ENCODE measurements around the gene FATE1.

FATE1 gene

DNA sequence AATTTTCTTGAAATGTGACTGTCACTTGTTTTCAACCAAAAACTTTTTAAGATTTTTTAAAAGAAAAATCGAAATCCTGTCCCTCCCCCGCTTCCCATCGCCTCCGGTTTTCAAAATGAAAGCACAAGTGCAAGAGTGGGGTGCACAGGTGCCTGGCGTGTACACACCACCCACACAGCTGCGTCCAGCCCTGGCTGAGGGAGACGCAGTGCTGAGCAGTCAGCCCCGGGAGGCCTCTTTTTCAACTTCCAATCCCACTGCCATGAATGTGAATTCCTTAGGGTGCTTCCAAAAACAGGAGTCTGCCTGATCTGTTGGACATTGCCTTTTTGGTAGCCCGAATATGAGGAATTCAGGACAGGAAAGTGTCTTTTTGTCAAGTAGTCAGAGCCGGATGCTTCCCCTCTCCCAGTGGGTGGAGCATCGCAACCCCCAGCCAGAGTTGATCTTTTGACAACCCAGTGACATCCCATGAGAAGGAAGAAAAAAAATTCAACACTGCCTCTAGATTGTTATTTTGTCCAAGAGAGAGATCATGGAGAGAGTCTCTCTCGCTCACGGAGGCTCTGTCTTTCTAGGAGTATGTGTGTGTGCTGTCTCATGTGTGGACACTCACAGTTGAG, 11.7 kb upstream of the FATE1 start:
- no peak for DNase-seq

DNA sequence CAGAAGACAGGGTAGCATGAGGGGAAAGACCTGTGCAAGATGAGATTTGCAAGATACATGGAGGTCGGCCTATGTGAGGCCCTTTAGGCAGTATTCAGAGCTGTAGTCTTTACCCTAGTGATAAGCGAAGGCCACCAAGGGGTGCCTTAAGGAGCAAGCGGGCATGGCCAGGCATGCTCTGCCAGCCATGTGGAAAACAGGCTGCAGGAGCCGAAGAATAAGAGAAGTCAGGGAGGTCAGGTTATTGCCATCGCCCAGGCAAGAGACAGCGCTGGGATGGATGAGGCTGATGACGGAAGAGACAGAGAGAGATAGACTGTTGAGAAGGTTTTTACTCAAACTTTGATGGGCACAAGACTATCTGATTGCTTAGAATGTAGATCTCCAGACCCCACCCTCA, 7.0 kb upstream of the FATE1 start:
- DNase-seq: no peak

DNA sequence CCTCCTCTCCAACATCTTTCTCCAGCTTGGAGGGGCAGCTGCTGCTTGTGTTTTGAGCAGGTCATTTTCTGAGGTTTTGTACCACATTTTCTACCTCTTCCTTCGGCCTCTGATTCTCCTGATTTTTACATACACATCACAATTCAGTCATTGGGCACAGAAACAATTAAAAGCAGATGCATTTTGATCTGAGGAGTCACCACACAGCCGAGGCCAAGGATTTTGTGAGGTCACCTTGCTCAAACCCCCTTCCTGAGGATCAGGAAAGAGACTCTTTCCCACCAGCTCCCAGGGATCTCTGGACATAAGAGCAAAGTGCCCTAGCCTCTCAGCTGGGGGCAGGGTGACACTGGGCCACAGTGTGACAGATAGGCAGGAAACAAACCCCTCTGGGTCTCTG, 5.4 kb upstream of the FATE1 start:
- no peak for DNase-seq

- DNase-seq: no peak
These were observed 4.7 kb upstream of the FATE1 start for GRCh38 chrX:151711154-151711553.

DNA sequence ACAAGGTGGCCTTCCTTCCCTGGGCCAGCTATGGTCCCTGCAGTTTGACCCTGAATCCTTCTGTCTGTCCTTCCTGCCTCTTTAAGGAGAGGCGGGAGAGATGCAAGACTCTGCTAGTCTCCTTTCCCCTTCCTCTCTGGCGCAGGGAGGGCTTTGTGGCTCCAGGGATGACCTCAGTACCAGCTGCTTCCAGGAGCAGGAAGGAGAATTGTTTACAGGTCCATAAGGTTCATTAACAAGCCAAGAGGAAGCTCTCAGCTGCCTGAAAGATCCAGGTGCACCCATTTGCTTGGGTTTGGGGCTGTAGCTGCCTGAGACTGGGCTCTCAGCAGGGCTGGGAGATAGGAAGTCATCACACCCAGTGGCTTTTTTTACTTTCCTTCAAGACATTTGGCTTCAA, 4.0 kb upstream of the FATE1 start:
- no peak for DNase-seq

GRCh38 chrX:151712253-151712652, 3.6 kb upstream of the FATE1 start:
- DNase-seq: no peak

- no peak for DNase-seq
These were observed 2.0 kb upstream of the FATE1 start for GRCh38 chrX:151713849-151714248.

DNA sequence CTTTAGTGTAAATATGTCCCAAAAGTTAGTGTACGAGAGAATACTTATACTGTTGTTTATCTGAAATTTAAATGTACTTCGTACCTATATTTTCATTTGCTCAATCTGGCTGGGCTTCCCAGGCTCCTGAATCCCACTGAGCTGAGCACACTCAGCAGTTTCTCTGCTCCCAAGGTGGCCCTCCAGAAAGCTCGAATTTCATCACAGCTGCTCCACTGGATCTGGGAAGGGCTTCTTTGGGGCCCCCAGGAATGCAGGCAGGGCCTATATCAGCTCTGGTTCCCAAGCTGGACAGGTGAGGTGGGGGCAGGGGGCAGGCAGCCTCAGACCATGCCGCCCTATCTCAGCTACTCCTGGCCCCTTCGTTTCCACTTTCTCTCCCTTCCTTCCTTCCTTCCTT, 1.5 kb upstream of the FATE1 start:
- DNase-seq: no peak

GRCh38 chrX:151722241-151722846, 6.5 kb downstream of the FATE1 start:
- DNase-seq: no peak

DNA sequence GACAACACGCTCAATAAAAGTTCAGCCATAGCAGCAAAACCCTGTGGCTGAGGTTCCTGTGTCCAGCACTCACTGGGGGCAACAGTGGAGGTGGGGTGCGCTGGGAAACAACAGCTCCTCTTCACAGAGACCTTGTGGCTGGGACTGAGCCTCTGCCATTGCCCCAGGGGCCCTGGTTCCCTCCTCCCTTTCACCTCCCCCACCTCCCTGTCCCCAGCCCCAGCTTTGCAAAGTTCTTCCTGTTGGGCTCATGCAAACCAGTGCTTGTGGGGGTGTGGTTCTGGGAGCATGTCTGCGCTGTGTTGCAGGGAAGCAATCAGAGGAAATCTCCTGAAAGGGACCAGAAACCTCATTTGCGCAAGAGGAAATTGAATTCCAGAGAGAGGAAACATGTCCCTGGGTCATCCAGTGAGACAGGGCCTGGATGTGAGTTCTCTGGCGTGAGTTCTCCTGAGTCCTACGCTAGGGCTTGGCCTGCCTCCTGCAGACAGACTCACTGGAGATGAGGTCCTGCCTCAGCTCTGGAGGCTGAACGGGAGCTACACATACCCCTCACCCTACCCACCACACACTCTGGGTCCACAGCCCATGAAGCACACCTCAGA, 7.4 kb downstream of the FATE1 start:
- DNase-seq: no peak

DNA sequence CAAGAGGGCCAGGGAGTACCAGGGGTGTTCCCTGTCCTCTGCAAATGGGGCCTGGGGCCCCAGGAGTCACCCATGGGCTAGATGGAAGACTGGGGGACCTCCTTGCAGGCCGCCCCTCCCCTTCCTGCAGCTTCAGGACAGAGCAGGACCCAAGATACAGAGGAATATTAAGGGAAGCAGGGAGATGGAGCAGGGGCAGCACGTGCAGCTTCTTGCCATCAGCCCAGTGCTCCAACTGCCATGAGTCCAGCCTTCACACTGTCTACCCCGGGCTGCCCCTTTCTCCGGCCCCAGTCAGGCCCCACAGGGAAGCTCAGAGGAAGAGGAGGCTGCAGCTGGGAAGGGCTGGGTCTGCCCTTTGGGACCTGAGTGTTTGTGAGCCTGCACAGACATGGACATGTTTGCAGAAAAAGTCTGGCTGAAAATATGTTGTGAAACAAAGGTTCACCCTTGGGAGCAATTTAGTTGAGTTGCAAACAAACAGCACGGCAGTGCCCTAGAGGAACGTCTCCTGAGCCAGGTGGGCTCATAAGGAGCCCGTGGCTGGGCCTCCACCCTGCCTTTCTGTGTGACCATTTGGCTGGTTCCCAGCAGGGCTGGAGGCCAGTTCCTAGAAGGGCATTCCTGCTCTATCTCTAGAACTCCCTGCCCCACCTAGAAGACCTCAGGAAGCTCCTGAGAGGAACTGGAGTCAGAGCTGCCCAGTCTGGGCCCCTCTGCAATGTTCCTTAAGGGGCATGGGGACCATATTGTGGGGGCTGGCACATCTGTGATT, 8.9 kb downstream of the FATE1 start:
- DNase-seq: no peak

GRCh38 chrX:151725338-151725614, 9.4 kb downstream of the FATE1 start:
- DNase-seq: no peak

- no peak for DNase-seq
These were observed 10.9 kb downstream of the FATE1 start for GRCh38 chrX:151726751-151727150.

DNA sequence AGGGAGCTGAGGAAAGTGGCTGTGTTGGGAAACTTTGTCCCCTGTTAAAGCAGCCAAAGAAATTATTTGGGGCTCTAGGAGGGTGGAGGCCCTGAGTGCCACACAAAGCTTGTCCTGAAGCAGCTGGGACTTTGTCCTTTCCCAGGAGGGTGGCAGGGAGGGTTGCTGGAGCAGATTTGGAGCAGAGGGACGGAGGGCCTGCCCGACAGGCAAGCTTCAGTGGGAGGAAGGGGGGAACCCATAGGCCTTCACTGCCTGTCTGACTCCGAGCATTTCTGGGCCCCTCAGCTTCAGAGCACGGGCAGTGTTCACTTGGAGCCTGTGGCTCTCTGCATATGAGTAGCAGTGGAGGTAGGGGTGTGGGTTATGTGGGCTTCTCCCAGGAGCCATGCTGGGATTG, 11.5 kb downstream of the FATE1 start:
- no peak for DNase-seq

DNA sequence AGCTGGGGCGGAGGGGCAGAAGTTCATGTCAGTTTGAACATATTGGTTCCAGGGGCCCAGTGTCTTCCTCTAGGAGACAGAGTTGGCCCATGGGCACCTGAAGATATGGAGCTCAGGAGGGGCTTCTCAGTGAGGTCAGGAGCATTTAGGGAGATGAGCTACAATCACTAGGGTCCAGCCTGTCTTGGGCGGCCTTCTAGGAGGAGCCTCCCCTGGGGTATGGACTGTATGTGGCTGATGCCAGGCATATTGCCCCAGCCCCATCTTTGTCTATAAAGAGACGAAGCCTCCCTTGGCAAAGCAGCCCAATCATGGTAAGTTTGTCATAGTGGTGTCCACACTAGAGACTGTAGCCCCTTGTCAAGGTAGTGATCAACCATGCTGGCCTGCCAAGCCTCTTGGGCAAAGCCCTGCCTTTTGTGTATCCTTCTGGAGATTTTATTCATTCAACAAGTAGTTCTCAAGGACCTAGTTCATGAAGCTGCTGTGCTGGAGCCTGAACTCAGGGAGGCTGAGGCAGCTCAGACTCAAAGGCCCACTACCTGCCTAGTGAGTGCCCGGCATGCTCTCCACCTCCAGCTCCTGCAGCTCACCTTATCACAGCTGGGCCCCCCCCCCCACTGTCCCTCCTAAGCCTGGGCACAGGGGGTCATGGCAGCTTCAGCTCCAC, 13.4 kb downstream of the FATE1 start:
- DNase-seq: no peak

- no peak for DNase-seq
These were observed 18.6 kb downstream of the FATE1 start, which contains the start of gene CNGA2 for GRCh38 chrX:151734446-151734845. Gene CNGA2, plus strand, starts transcription at chrX:151734746. Its CDS starts 3,738 bp downstream, at chrX:151738484.

DNA sequence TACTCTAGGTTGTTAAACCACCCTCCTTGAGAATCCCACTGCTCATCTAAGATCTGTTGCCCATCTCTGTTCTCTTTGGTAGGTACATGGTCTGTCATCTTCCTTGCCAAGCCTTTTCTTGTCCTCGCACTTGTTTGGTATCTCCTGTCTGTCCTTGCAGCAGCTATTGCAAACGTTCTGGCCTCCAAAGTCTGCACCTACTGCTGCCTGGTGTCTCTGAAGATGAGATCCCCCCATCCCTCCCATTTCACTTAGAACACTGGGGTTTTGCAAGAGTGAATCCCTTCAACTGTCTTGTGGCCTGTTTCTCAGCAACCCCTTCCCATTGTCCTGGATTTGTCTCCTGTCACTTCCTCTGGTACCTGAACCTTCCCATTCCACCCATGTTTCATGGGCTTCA, 19.4 kb downstream of the FATE1 start:
- DNase-seq: no peak

DNA sequence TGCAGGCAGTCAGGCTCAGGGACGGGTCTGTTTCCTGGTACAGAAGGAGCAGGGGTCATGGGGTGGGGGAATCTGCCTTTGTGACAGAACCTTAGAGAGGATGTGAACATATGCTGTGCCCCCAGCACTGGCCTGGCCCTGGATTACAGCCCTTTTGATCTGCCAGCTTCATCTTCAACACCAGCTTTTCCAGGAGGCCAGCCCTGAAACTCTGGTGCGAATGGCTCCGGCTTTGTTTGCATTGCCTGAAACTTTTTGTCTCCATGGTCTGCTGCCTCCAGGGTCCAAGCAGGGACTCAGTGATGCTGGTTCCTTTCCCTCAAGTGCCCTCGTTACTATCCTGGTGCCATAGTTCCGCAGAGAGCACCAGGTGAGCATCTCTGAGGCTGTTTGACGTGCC, 20.9 kb downstream of the FATE1 start:
- DNase-seq: no peak

GRCh38 chrX:151737494-151737893, 21.7 kb downstream of the FATE1 start:
- DNase-seq: no peak

DNA sequence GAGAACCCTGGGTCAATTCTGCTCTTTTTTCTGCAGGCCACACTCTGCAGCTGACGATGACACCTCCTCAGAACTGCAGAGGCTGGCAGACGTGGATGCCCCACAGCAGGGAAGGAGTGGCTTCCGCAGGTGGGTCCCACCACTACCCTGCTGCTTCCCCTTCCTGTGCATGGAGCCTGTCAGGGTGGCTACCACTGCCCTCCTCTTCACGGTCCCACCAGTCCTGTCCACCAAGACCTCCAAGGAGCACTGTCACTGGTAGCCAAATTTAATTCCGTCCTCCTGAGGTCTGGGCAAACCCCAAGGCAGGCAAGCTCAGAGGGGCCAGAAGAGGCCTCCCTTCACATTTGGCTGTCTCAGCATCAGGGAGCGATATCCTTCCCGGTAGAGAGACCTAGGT, 22.9 kb downstream of the FATE1 start:
- no peak for DNase-seq

DNA sequence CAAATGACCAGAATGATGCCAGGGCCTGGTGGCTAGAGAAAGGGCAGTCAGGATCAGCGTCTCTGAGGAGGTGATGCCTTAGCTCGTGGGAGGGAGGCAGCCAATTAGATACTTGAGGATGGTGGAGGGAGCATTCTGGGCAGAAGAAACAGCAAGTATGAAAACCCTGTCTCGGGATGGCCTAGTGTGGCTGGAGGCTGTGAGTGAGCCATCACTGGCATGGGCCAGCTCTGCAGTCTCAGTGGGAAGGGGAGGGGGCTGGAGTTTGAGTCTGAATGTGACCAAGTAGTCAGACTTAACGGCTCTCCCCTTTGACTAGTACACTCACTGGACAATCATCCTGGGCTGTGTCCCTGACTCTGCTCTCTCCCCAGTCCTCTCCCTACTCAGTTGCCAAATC, 25.8 kb downstream of the FATE1 start:
- no peak for DNase-seq

DNA sequence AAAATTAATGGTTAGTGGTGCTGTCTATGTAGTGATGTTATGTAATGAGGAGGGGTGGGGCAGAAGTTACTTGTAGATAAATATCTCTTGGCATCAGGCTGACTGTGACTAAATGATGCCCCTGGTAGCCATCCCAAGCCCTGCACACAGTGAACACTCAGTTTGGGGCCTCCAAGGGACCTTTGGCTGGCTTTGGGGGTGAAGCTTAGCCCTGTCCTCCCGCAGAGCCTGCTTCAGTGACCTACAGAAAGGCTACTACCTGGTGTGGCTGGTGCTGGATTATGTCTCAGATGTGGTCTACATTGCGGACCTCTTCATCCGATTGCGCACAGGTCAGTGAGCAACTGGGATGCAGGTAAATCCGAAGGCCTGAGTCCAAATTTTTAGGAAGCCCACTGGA, 26.5 kb downstream of the FATE1 start:
- no peak for DNase-seq

- no peak for DNase-seq
These were observed 28.0 kb downstream of the FATE1 start for GRCh38 chrX:151743651-151744470.
